HepG2 (cell line): ENCODE results near the gene ARL16. TPM values are rescaled to one million over a fixed set of nuclear protein-coding genes. Genes with fewer than 3 reads are reported as not detected.

Source experiments
- CREB3 ChIP-seq: sonication (generic); formaldehyde crosslinking; IDR thresholded peaks from 2 replicates; pipeline ENCODE4 v1.5.0; 2020; ENCODE audit warnings: missing genetic modification reagents
- HOMEZ ChIP-seq: IDR thresholded peaks from 2 replicates; pipeline ENCODE4 v1.6.1; 2016; ENCODE audit warnings: low read depth
- NCOA5 ChIP-seq: sonication (generic); formaldehyde crosslinking; IDR thresholded peaks from 2 replicates; pipeline ENCODE4 v1.4.0; 2020; ENCODE audit warnings: missing genetic modification reagents
- SMARCE1 ChIP-seq: fragments of 450-650 bp; IDR thresholded peaks from 2 replicates; pipeline ENCODE4 v1.6.1; 2017; ENCODE audit warnings: borderline replicate concordance
- SNAPC4 ChIP-seq: sonication (generic); formaldehyde crosslinking; IDR thresholded peaks from 2 replicates; pipeline ENCODE4 v1.4.0; 2020; ENCODE audit warnings: mild to moderate bottlenecking, missing genetic modification reagents
- SP2 ChIP-seq: sonication (generic); formaldehyde crosslinking; IDR thresholded peaks from 2 replicates; pipeline ENCODE4 v1.5.1; 2020; ENCODE audit warnings: mild to moderate bottlenecking, missing genetic modification reagents
- SRY ChIP-seq: sonication (generic); formaldehyde crosslinking; IDR thresholded peaks from 2 replicates; pipeline ENCODE4 v1.8.0; 2022; ENCODE audit warnings: mild to moderate bottlenecking, missing genetic modification reagents
- ZBTB10 ChIP-seq: sonication (generic); formaldehyde crosslinking; IDR thresholded peaks from 2 replicates; pipeline ENCODE4 v1.4.0; 2020; ENCODE audit warnings: missing genetic modification reagents, borderline replicate concordance
- ZBTB26 ChIP-seq: IDR thresholded peaks from 2 replicates; pipeline ENCODE4 v1.6.1; 2016; ENCODE audit warnings: missing compliant biosample characterization, missing genetic modification reagents, borderline replicate concordance
- ZBTB7B ChIP-seq: sonication (generic); formaldehyde crosslinking; IDR thresholded peaks from 2 replicates; pipeline ENCODE4 v1.4.0; 2020; ENCODE audit warnings: missing genetic modification reagents
- ZNF10 ChIP-seq: sonication (generic); formaldehyde crosslinking; IDR thresholded peaks from 2 replicates; pipeline ENCODE4 v1.4.0; 2020; ENCODE audit warnings: mild to moderate bottlenecking, low read depth, missing genetic modification reagents, borderline replicate concordance
- ZNF512 ChIP-seq: sonication (generic); formaldehyde crosslinking; IDR thresholded peaks from 2 replicates; pipeline ENCODE4 v1.4.0; 2020; ENCODE audit warnings: mild to moderate bottlenecking, missing genetic modification reagents
- ZNF768 ChIP-seq: sonication (generic); formaldehyde crosslinking; IDR thresholded peaks from 2 replicates; pipeline ENCODE4 v1.4.0; 2020; ENCODE audit warnings: missing genetic modification reagents
- ZNF83 ChIP-seq: sonication (generic); formaldehyde crosslinking; IDR thresholded peaks from 2 replicates; pipeline ENCODE4 v1.4.0; 2020; ENCODE audit warnings: missing genetic modification reagents, mild to moderate bottlenecking, borderline replicate concordance
- ZSCAN22 ChIP-seq: sonication (generic); formaldehyde crosslinking; IDR thresholded peaks from 2 replicates; pipeline ENCODE4 v1.4.0; 2020; ENCODE audit warnings: mild to moderate bottlenecking, missing genetic modification reagents
- polyA plus RNA-seq, 8 experiments: library from polyadenylated mRNA; depleted of rRNA in 3 of 8; stranded (reverse) in 7 of 8; unstranded in 1 of 8; fragments of >200 nt; fragmentation: Illumina TruSeq in 4 of 8; extraction: Trizol in 4 of 8; gene quantifications; 2 replicates each; pipeline versions ENCODE4 v1.2.1 to v1.2.3, GENCODE V29; 2011 to 2016; ENCODE audit warnings: low read depth in 4 of 8, missing spikeins in 1 of 8, mixed read lengths in 1 of 8; ENCODE audit not compliant: insufficient read depth in 1 of 8
- total RNA-seq, 5 experiments: library from RNA; depleted of rRNA; stranded (reverse); fragments of >200 nt; fragmentation: Illumina TruSeq; extraction: Trizol; gene quantifications; 2 replicates each; pipeline ENCODE4 v1.2.3, GENCODE V29; 2016; ENCODE audit warnings: low read depth in 1 of 5

The ARL16 gene
- total and polyA plus RNA-seq, 2 of the 13 experiments (the other 11 are each of a cell fraction or from before 2014, with no cell fraction given), result 20.8 to 30.8 TPM

- TF ChIP-seq CREB3 (no peak), ZNF512 (CRISPR knock-in tag) (no peak), HOMEZ (CRISPR knock-in tag) (no peak), ZBTB7B (CRISPR knock-in tag) (no peak), ZNF83 (no peak), ZBTB26 (no peak), SNAPC4 (CRISPR knock-in tag) (no peak), ZNF10 (no peak), NCOA5 (no peak), ZSCAN22 (CRISPR knock-in tag) (no peak), SMARCE1 (no peak), SP2 (CRISPR knock-in tag) (no peak), ZBTB10 (no peak), SRY (CRISPR knock-in tag) (peak; percentile 51; the same call in 1 of the 2 replicates), ZNF768 (CRISPR knock-in tag) (peak; percentile 21; the same call in 1 of the 2 replicates)
These were observed 28.0 kb downstream of the ARL16 start (continued) for GRCh38 chr17:81655378-81656117.
